Nephron (organoid): ENCODE data around the gene TMEM14A.

Experiments
- H3K27ac Mint-ChIP-seq, 3 experiments: 2 replicates each; pipeline ENCODE4 v1.8.0; 2020; ENCODE audit warnings: mixed read lengths in 3 of 3, mild to moderate bottlenecking in 2 of 3, moderate library complexity in 1 of 3
- H3K27me3 Mint-ChIP-seq: 2 replicates; pipeline ENCODE4 v1.8.0; 2021; ENCODE audit warnings: low read depth, mild to moderate bottlenecking, moderate library complexity, mixed read lengths
- H3K36me3 Mint-ChIP-seq: 2 replicates; pipeline ENCODE4 v1.8.0; 2020; ENCODE audit warnings: low read depth, mixed read lengths
- H3K4me1 Mint-ChIP-seq: 2 replicates; pipeline ENCODE4 v1.8.0; 2020; ENCODE audit warnings: mixed read lengths
- H3K4me3 Mint-ChIP-seq, 3 experiments: 2 replicates each; pipeline ENCODE4 v1.8.0; 2020; ENCODE audit warnings: mild to moderate bottlenecking in 3 of 3, mixed read lengths in 3 of 3, moderate library complexity in 2 of 3
- H3K9me3 Mint-ChIP-seq: 2 replicates; pipeline ENCODE4 v1.8.0; 2020; ENCODE audit warnings: mixed read lengths
- CTCF ChIP-seq, 3 experiments: fragments of 200-600 bp; sonication (generic); IDR thresholded peaks; one replicate each; pipeline ENCODE4 v1.5.0; 2021; ENCODE audit warnings: antibody characterized with exemption in 3 of 3; ENCODE audit not compliant: unreplicated experiment in 3 of 3

The TMEM14A gene

DNA sequence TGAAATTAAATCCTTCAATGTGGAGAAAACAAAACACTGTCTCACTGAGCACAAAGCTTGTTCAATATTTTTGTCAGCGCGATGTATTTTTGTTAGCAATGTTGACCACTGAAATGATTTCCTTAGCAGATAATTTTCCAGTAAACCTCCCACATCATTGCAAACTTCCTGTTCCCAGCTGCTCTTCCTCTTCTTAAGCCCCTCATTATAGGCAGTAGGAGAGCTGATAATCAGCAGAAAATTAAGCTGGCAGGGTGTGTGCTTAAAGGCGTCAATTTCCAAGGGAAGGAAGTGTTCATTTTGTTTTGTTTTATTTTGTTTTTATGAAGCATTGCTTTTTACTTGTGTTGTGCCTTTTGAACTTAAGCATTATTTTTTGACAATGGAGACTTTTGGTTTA is 29.1 kb upstream of the TMEM14A start:
- Mint-ChIP-seq H3K4me1 (peaks cover 38% of the 10 kb centered on the region), H3K27ac (peak overlapping the region; percentile 88 to 95 (median 93)), H3K36me3 (no peaks in the 10 kb centered on the region), H3K4me3 (no peak overlapping the region), H3K9me3 (no peaks in the 10 kb centered on the region), H3K27me3 (peaks cover 6% of the 10 kb centered on the region)
- no peak for TF ChIP-seq CTCF (IDR thresholded peaks at IDR 0.05; ENCODE audit: unreplicated experiment in 3 of 3)

GRCh38 chr6:52642368-52642767 is 28.5 kb upstream of the TMEM14A start:
- no peaks in the 10 kb centered on the region for H3K9me3 Mint-ChIP-seq
- TF ChIP-seq CTCF (IDR thresholded peaks at IDR 0.05; ENCODE audit: unreplicated experiment in 3 of 3) = no peak
- H3K27ac Mint-ChIP-seq = peak overlapping the region; percentile 88 to 95 (median 93)
- H3K36me3 Mint-ChIP-seq = no peaks in the 10 kb centered on the region
- peaks cover 38% of the 10 kb centered on the region for H3K4me1 Mint-ChIP-seq
- no peak overlapping the region for H3K4me3 Mint-ChIP-seq
- H3K27me3 Mint-ChIP-seq = peaks cover 6% of the 10 kb centered on the region

- Mint-ChIP-seq H3K27me3 (peaks cover 6% of the 10 kb centered on the region), H3K4me1 (peaks cover 41% of the 10 kb centered on the region), H3K9me3 (no peaks in the 10 kb centered on the region), H3K27ac (peak overlapping the region; percentile 88 to 95 (median 93)), H3K4me3 (no peak overlapping the region), H3K36me3 (no peaks in the 10 kb centered on the region)
- TF ChIP-seq CTCF (IDR thresholded peaks at IDR 0.05; ENCODE audit: unreplicated experiment in 3 of 3) = no peak
Measured at GRCh38 chr6:52643158-52643557, 27.8 kb upstream of the TMEM14A start.

DNA sequence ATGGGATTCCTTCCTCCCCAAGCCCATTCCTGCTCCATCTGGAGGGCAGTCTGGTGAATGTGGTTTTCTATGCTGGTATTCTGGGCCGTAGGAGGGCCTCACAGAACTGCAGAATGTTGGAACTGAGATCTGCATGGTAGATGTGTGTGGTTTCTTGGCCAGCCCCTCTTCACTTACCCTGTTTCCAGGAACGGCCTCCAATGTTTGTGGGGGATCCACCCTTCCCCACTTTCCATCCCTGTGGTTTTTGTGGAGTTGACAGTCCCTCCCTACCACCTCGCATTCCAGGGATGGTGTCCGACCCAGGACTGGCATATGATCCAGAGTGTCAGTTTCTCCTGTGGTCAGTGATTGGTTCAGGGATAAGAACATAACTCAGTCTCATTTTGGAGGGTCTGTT is 26.7 kb upstream of the TMEM14A start:
- no peak for TF ChIP-seq CTCF (IDR thresholded peaks at IDR 0.05; ENCODE audit: unreplicated experiment in 3 of 3)
- Mint-ChIP-seq H3K27me3 (peaks cover 6% of the 10 kb centered on the region), H3K9me3 (no peaks in the 10 kb centered on the region), H3K4me1 (peaks cover 52% of the 10 kb centered on the region), H3K36me3 (no peaks in the 10 kb centered on the region), H3K4me3 (no peak overlapping the region), H3K27ac (peak overlapping the region in 1 of 3 experiments; percentile 15)

DNA sequence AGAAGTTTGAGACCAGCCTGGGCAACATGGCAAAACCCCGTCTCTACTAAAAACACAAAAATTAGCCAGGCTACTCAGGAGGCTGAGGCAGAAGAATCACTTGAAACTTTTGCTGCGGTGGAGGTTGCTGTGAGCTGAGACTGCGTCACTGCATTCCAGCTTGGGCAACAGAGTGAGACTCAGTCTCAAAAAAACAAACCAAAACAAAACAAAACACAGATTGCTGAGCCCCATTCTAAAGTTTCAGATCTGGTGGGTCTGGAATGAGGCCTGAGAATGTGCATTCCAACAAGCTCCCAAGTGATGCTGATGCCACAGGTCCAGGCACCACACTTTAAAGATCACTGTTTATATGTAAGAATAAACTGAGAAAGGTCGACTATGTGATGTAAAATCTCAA is 24.9 kb upstream of the TMEM14A start:
- Mint-ChIP-seq H3K4me1 (peaks cover 56% of the 10 kb centered on the region), H3K9me3 (no peaks in the 10 kb centered on the region), H3K4me3 (no peak overlapping the region), H3K27ac (no peak overlapping the region), H3K27me3 (peaks cover 6% of the 10 kb centered on the region), H3K36me3 (no peaks in the 10 kb centered on the region)
- TF ChIP-seq CTCF (IDR thresholded peaks at IDR 0.05; ENCODE audit: unreplicated experiment in 3 of 3) = no peak

DNA sequence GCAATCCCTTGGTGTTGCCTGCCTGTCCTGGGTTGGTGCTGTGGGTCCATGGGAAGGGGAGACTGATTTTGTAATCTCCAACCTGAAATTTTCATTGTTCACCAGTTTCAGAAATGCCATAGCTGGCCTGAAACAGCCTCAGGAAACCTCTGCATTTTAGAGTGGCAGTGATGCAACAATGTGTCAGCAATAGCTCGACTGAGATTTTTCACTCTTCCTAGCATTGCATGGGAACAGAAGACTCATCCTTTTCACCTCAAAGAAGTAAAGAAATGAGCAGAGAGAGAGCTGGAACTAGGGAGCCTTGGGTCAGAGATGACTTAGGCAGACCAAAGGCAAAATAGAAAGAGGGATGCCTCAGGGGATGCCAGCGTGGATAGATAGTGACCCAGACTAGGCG is 23.7 kb upstream of the TMEM14A start:
- Mint-ChIP-seq H3K9me3 (no peaks in the 10 kb centered on the region), H3K36me3 (no peaks in the 10 kb centered on the region), H3K27me3 (peaks cover 6% of the 10 kb centered on the region), H3K4me1 (peaks cover 53% of the 10 kb centered on the region), H3K27ac (no peak overlapping the region), H3K4me3 (no peak overlapping the region)
- no peak for TF ChIP-seq CTCF (IDR thresholded peaks at IDR 0.05; ENCODE audit: unreplicated experiment in 3 of 3)
